ENCODE results near the gene TRIAP1.
"Not testable (repeated sequence)": the region's sequence is repeated elsewhere in the genome, so short reads cannot be mapped to it uniquely, and the experiment has no call there.

DNA sequence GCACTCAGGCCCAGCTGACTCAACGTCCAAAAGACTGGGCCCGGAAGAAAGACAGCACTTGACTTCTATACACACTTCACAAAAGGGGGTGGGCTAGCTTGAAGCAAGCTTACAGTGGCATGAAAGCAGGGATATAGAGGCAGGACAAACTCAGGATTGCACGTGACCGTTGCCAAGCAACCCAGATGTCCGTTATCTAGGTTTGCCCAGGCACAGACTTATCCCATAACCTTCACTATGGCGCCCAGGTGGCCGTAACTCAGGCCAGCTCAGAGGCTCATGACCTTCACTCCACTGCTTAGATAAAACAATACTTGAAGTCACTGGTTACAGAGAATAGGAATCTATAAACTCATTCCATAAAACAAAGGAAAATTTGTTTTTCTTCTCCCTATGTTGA, 41.4 kb upstream of the TRIAP1 start:
- TF ChIP-seq, protein P1, sequence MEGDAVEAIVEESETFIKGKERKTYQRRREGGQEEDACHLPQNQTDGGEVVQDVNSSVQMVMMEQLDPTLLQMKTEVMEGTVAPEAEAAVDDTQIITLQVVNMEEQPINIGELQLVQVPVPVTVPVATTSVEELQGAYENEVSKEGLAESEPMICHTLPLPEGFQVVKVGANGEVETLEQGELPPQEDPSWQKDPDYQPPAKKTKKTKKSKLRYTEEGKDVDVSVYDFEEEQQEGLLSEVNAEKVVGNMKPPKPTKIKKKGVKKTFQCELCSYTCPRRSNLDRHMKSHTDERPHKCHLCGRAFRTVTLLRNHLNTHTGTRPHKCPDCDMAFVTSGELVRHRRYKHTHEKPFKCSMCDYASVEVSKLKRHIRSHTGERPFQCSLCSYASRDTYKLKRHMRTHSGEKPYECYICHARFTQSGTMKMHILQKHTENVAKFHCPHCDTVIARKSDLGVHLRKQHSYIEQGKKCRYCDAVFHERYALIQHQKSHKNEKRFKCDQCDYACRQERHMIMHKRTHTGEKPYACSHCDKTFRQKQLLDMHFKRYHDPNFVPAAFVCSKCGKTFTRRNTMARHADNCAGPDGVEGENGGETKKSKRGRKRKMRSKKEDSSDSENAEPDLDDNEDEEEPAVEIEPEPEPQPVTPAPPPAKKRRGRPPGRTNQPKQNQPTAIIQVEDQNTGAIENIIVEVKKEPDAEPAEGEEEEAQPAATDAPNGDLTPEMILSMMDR (IDR thresholded peaks at IDR 0.05 in 4 of 5, conservative IDR thresholded peaks at IDR 0.05 in 1 of 5) = not testable (repeated sequence)
- not testable (repeated sequence) for TF ChIP-seq POLR2A (IDR thresholded peaks at IDR 0.05)
